Esophagus (tissue), 2 donors: ENCODE data around the gene MSI2. TPM values are rescaled to one million over a fixed set of nuclear protein-coding genes. Genes with fewer than 3 reads are reported as not detected.
A peak's percentile ranks its signal among the peaks of the same experiment; 100 is the strongest.

Source experiments
- H3K27ac ChIP-seq, 2 donors: one replicate each; pipeline ENCODE4 v1.5.1; 2013; ENCODE audit warnings: low read depth in 2 of 2, mild to moderate bottlenecking in 2 of 2, inconsistent platforms in 1 of 2, low read length in 1 of 2, moderate library complexity in 1 of 2
- H3K27me3 ChIP-seq, 2 donors: one replicate each; pipeline ENCODE4 v1.6.1; 2013; ENCODE audit warnings: low read length in 2 of 2, control low read depth in 1 of 2, mild to moderate bottlenecking in 1 of 2; ENCODE audit not compliant: insufficient read depth in 2 of 2, control insufficient read depth in 1 of 2
- H3K36me3 ChIP-seq, 2 donors: one replicate each; pipeline ENCODE4 v1.6.1; 2013; ENCODE audit warnings: low read length in 1 of 2; ENCODE audit not compliant: control insufficient read depth in 2 of 2, insufficient read depth in 2 of 2
- H3K4me1 ChIP-seq, 2 donors: one replicate each; pipeline ENCODE4 v1.6.1; 2013; ENCODE audit warnings: low read length in 1 of 2; ENCODE audit not compliant: control insufficient read depth in 2 of 2, insufficient read depth in 2 of 2
- H3K4me3 ChIP-seq, 2 donors: one replicate each; pipeline ENCODE4 v1.5.1; 2013; ENCODE audit warnings: low read length in 2 of 2, mild to moderate bottlenecking in 2 of 2, low read depth in 1 of 2, moderate library complexity in 1 of 2
- H3K9me3 ChIP-seq, 2 donors: one replicate each; pipeline ENCODE4 v1.6.1; 2013; ENCODE audit warnings: mild to moderate bottlenecking in 2 of 2, low read depth in 1 of 2, low read length in 1 of 2, moderate library complexity in 1 of 2; ENCODE audit not compliant: control insufficient read depth in 2 of 2, insufficient read depth in 1 of 2
- WGBS, 2 donors: extraction: QIAGEN DNeasy Blood & Tissue Kit; methylation state at CpG; one replicate each; pipeline ENCODE4 v1.1.7; 2013; 5-methylcytosine and 5-hydroxymethylcytosine counted together
- polyA plus RNA-seq, 2 donors: library from polyadenylated mRNA; stranded (reverse); fragments of 200-250 nt; gene quantifications; one replicate each; pipeline ENCODE4 v1.2.3, GENCODE V29; 2013
- donor health status: healthy with polysubstance abuse.
- donor health status: Bipolar disorder and iron deficiency.

Gene MSI2
- polyA plus RNA-seq, 2 donors: 7.8 to 8.2 TPM

DNA sequence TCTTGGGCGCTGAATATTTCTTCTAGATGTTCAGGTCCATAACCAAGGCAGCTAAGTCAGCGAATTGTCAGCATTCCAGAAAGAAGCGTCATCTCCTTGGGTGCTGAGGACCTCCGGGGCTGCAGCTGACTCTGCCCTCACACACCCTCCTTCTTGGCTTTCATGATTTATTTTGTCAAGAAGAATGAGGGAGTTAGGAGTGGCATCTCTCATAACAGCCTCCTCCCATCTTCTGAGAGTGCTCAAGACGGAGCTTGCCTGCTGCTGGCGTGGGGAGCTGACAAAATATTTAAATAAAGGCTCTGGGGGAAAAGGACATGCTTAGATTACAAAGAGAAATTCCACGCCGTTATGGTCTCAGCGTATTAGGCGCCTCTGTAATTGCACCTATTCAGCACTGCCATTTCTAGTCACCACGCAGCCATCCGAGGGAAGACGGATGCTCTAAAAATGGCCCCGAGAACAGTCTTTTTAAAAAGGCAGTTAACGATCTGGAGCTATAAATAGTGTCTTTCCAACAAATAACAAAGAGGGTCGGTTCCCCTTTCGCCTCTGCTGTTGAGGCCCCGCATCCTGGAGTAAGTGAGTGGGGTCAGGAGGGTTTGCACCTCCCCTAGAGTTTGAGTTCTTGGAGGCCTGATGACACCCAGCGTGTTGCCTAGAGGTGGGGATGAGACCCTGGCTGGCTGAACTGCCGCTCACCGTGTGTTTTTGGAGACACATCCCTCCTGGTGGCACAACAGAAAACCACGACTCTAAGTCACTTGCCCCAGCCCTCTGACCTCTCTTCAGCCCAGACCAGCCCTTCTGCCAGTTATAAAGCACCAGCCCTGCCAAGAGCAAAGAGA is 301.7 kb downstream of the MSI2 start:
- 36 to 55% methylated on average over 22 of the region's 22 CpGs for WGBS, 2 donors
- Histone ChIP-seq H3K9me3 (no peaks in the 10 kb centered on the region), H3K4me3 (no peak overlapping the region), H3K27me3 (no peaks in the 10 kb centered on the region), H3K36me3 (no peaks in the 10 kb centered on the region), H3K4me1 (peaks cover 3 to 15% of the 10 kb centered on the region in 2 donors), H3K27ac (peak overlapping the region in 1 of 2 donors; percentile 44)

DNA sequence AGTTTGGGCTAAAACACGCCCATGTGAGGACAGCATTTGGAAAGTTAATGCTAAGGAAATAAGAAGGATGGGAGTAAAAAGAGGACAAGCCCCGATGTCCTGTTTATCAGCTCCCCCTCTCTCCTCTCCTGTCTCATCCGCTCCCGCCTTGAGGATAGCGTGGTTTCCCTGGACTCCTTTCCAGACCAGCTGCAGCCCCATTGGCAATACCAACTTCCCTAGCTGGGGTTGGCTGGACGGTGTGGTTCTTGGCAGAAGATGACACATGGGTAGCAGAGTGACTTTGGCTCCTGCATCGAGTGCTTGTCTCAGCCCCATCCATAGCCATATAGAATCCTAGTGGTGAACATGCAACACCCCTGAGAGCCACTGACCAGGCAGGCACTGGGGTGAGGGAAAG is 302.9 kb downstream of the MSI2 start:
- peaks cover 3 to 15% of the 10 kb centered on the region in 2 donors for H3K4me1 ChIP-seq
- no peak overlapping the region for H3K4me3 ChIP-seq
- no peaks in the 10 kb centered on the region for H3K9me3 ChIP-seq
- no peak overlapping the region for H3K27ac ChIP-seq
- no peaks in the 10 kb centered on the region for H3K27me3 ChIP-seq
- WGBS, 2 donors: 91 to 93% methylated on average over 7 of the region's 7 CpGs
- H3K36me3 ChIP-seq: no peaks in the 10 kb centered on the region

DNA sequence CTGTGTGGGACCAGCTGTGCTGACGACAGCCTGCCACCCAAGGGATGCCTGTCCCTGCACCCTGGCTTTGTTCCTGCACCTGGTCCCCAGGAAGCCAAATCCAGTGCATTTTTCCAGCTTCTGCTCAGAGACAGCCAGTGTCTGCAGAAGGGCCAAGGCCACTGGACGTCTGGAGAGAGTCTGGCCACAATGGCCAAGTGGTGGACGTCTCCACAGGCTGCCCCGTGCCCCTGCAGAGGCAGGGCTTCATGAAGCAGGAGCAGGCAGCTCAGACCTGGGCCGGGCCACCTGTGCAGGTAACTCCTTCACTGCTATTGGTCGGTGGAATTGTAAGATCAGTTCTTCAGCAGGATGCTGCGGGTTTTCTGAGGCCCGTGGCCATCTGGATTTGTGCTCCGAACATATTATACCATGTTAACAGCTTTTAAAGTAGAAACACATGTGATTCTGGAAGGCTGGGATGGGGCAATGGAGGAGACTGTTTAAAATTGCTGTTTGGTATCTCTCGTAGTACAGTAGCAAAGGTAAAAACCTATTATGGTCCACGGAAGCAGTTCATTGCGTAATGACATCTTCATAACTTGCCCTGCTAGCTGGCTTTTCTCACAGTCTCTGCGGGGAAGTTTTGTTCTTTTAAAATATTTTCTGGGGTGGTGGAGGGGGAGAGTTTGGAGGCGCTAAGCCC is 303.5 kb downstream of the MSI2 start:
- no peak overlapping the region for H3K27ac ChIP-seq
- no peaks in the 10 kb centered on the region for H3K9me3 ChIP-seq
- H3K4me3 ChIP-seq: no peak overlapping the region
- H3K36me3 ChIP-seq: peaks cover 0 to 3% of the 10 kb centered on the region in 2 donors
- peaks cover 3 to 15% of the 10 kb centered on the region in 2 donors for H3K4me1 ChIP-seq
- no peaks in the 10 kb centered on the region for H3K27me3 ChIP-seq
- 90 to 92% methylated on average over 14 of the region's 14 CpGs for WGBS, 2 donors

DNA sequence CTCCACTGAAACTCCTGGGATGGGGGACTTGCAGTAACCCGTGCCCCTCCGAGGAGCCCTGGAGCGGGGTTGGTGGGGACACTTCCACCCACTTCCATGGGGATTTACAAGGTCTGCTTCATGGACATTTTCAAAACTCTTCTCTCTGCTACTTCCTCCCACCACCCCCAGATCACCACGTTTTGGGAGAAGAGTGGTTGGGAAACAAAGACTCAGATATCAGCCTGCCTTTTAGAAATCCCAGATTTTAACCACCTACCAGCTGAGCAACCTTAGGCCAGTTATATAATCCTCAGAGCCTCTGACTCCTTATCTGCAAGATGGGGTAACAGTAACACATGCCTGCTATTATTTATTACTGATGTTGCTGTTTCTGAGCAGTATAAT is 304.0 kb downstream of the MSI2 start:
- Histone ChIP-seq H3K9me3 (no peaks in the 10 kb centered on the region), H3K36me3 (peaks cover 0 to 3% of the 10 kb centered on the region in 2 donors), H3K27ac (no peak overlapping the region), H3K27me3 (no peaks in the 10 kb centered on the region), H3K4me3 (no peak overlapping the region), H3K4me1 (peaks cover 3 to 15% of the 10 kb centered on the region in 2 donors)
- 85% methylated on average over 4 of the region's 4 CpGs for WGBS, 2 donors

DNA sequence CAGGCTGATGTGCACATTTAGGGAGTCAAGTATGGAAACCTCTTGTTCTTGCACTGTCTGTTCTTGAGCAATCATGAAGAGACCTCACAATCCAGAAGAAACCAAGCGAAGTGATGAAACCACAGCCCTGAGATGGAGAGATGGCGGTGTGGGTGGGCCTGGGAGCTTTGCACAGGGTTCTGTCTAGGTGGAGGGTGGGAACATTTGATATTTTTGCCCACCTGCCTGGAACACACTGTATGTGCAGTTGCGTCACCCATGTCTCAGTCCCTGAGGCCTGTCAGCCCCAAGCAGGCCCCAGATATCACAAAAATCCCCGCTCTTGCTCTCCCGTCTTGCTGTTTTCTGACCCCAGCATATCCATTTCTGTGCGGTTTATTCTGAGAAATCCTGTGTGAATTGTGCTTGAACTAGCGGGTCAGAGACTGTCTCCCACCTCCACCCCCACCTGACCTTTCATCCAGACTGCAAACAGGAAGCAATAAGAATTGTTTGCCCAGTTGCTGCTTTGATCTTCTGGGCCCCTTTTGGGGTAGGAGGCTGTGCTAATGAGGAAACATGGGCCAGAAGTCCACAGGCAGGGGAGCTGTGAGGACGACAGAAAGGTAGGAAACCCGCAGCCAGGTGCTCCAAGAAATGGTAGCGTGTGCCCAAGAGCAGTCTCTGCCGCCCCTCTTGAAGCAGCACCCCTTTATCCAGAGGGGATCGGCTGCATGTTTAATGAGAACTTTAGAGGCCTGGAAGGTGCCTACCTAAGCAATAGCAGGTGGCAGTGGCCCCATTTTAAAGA is 304.9 kb downstream of the MSI2 start:
- Histone ChIP-seq H3K9me3 (no peaks in the 10 kb centered on the region), H3K36me3 (peaks cover 0 to 3% of the 10 kb centered on the region in 2 donors), H3K4me3 (no peak overlapping the region), H3K27ac (no peak overlapping the region), H3K27me3 (no peaks in the 10 kb centered on the region), H3K4me1 (peaks cover 3 to 15% of the 10 kb centered on the region in 2 donors)
- WGBS, 2 donors: 91 to 92% methylated on average over 12 of the region's 12 CpGs

DNA sequence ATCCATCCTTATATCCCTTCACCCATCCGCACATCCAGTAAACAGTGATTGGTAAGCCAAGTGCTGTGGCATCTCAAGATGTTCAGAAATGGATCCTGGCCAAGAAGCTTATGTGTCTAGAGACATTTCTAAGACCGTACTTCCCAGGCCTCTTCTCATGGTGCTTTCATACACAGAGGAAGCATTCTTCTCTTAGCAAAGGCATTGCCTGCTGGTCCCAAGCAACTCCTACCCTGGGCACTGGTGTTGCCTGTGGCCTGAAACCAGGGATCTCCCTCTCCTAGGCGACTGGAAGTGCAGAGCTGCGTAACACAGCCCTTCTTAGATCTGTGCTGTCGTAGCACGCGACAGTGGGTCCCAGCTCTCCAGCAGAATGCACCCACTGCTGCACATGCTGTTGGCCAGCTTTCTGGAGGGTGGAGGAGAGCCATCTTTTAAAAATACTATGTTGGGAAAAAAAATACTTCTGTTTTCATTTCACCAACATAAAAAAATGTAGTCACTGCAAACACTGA is 305.9 kb downstream of the MSI2 start:
- no peaks in the 10 kb centered on the region for H3K9me3 ChIP-seq
- no peak overlapping the region for H3K27ac ChIP-seq
- no peaks in the 10 kb centered on the region for H3K27me3 ChIP-seq
- WGBS, 2 donors: 93 to 95% methylated on average over 7 of the region's 7 CpGs
- H3K4me3 ChIP-seq: no peak overlapping the region
- peaks cover 0 to 3% of the 10 kb centered on the region in 2 donors for H3K36me3 ChIP-seq
- peaks cover 3 to 11% of the 10 kb centered on the region in 2 donors for H3K4me1 ChIP-seq

DNA sequence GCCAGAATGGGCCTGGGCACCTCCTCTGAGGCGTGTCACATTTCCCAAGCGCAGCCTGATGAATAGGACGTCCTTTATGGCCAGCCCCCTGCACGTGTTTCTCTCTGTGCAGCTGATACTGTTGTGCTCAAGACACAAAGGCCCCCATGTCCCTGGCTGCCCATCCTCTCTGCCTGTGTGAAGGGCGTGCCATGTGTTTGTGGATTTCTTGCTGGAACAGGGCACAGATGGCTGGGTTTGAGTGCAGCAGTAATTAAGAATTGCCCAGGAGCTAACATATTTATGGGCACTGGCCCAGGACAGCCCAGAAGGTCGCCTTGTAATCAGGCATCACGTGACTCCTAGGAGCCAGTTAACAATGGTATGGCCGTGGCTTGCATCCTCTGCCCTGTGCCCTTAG is 307.6 kb downstream of the MSI2 start:
- no peaks in the 10 kb centered on the region for H3K4me1 ChIP-seq
- H3K27ac ChIP-seq: no peak overlapping the region
- peaks cover 0 to 3% of the 10 kb centered on the region in 2 donors for H3K36me3 ChIP-seq
- no peaks in the 10 kb centered on the region for H3K27me3 ChIP-seq
- WGBS, 2 donors: 88 to 89% methylated on average over 8 of the region's 8 CpGs
- H3K4me3 ChIP-seq: no peak overlapping the region
- no peaks in the 10 kb centered on the region for H3K9me3 ChIP-seq

DNA sequence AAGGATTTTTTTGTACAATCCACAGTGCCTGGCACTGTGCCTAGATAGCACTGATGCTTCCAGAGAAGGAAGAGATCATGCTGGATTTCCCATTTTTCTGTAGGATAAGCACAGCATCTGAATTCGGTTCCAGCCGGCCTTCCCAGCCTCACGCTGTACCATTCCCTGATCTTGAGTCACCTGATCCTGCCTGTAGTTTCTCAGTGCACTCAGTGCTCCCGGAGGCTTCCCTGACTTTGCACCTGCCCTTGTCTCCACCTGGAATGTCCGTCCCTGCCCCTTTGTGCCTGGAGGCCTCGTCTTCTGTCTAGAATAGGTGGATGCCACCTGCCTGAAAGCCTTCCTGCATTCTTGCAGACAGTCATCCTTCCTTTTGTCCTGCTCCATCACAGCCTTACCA is 308.9 kb downstream of the MSI2 start:
- Histone ChIP-seq H3K9me3 (no peaks in the 10 kb centered on the region), H3K36me3 (peaks cover 0 to 3% of the 10 kb centered on the region in 2 donors), H3K4me3 (no peak overlapping the region), H3K27ac (no peak overlapping the region), H3K4me1 (no peaks in the 10 kb centered on the region), H3K27me3 (no peaks in the 10 kb centered on the region)
- WGBS, 2 donors: 84 to 92% methylated on average over 6 of the region's 6 CpGs

DNA sequence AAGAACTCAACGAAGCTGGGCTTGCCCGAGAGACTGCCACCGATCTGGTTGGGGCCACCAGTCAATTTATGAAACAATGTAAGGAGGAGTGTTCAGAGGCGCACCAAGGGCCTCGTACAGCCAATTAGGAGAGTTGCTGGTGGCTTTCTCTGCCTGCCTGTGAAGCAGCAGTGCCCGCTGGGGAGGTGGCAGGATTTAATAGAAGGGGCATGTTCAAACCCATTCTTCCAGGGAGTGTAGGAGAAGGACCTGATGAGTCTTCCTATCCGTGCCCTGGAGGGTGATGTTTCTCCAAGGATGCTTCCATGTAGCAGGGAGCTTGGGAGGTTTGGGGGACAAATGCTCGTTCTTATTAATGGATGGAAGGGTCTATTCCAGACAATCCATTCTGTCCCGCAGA is 310.4 kb downstream of the MSI2 start:
- no peaks in the 10 kb centered on the region for H3K4me1 ChIP-seq
- 62 to 82% methylated on average over 9 of the region's 9 CpGs for WGBS, 2 donors
- no peak overlapping the region for H3K4me3 ChIP-seq
- no peaks in the 10 kb centered on the region for H3K9me3 ChIP-seq
- H3K36me3 ChIP-seq: peaks cover 0 to 3% of the 10 kb centered on the region in 2 donors
- H3K27me3 ChIP-seq: no peaks in the 10 kb centered on the region
- no peak overlapping the region for H3K27ac ChIP-seq
